Activated CD8-positive, alpha-beta memory T cell treated with anti-CD3 and anti-CD28 coated beads, Interleukin-2, amount 10 ng/mL, durations not matched to agents 7 days and 5 days (primary cell): ENCODE data around the gene TMUB1. TPM values are rescaled to one million over a fixed set of nuclear protein-coding genes. Genes with fewer than 3 reads are reported as not detected.

Source experiments
- ATAC-seq: fragments of 150-1000 bp; cut with Tn5 transposase; one replicate; pipeline ENCODE4 v1.10.0; 2021; ENCODE audit warnings: moderate library complexity
- CTCF ChIA-PET: fragments of 350-600 bp; sonication (Branson Sonifier 250); formaldehyde crosslinking; loops from one replicate; lab custom pipeline; 2021; ENCODE audit warnings: antibody characterized with exemption; lab: Charles Lee
- DNase-seq: peaks from one replicate; pipeline ENCODE4 v3.0.0-alpha.2; 2020
- H3K27ac Mint-ChIP-seq: one replicate; pipeline ENCODE4 v1.8.0; 2021; ENCODE audit warnings: mild to moderate bottlenecking, mixed read lengths
- H3K27me3 Mint-ChIP-seq: one replicate; pipeline ENCODE4 v1.8.0; 2021; ENCODE audit warnings: mixed read lengths
- H3K36me3 Mint-ChIP-seq: one replicate; pipeline ENCODE4 v1.8.0; 2021; ENCODE audit warnings: mild to moderate bottlenecking, mixed read lengths
- H3K4me1 Mint-ChIP-seq: one replicate; pipeline ENCODE4 v1.8.0; 2021; ENCODE audit warnings: mixed read lengths
- H3K4me3 Mint-ChIP-seq: one replicate; pipeline ENCODE4 v1.8.0; 2021; ENCODE audit warnings: mild to moderate bottlenecking, moderate library complexity, mixed read lengths
- H3K9me3 Mint-ChIP-seq: one replicate; pipeline ENCODE4 v1.8.0; 2022; ENCODE audit warnings: low read depth, mixed read lengths
- total RNA-seq, 2 experiments: library from RNA; stranded (reverse); gene quantifications; one replicate each; pipeline ENCODE4 v1.2.3, GENCODE V29; 2021

TMUB1 gene
- total RNA-seq, 2 experiments from 2014 or later = 83.1 to 85.7 TPM

GRCh38 chr7:151107882-151108281 is 24.6 kb upstream of the TMUB1 start:
- Mint-ChIP-seq H3K9me3 (no peaks in the 10 kb centered on the region), H3K27me3 (peaks cover 3% of the 10 kb centered on the region), H3K4me3 (no peak overlapping the region), H3K36me3 (no peaks in the 10 kb centered on the region), H3K27ac (no peak overlapping the region), H3K4me1 (no peaks in the 10 kb centered on the region)
- CTCF ChIA-PET = interaction anchor here (0.7 to 6.9 kb wide), 5 partner anchors 16 to 145 kb away, joined by 3 to 69 read pairs (median 3); no protein-coding TSS in a partner anchor
- DNase-seq = no peak
- no peak for ATAC-seq

GRCh38 chr7:151104411-151105235 is 21.3 kb upstream of the TMUB1 start:
- H3K27me3 Mint-ChIP-seq = no peaks in the 10 kb centered on the region
- H3K36me3 Mint-ChIP-seq = no peaks in the 10 kb centered on the region

GRCh38 chr7:151103973-151104372 is 20.7 kb upstream of the TMUB1 start:
- Mint-ChIP-seq H3K4me1 (no peaks in the 10 kb centered on the region), H3K27ac (no peak overlapping the region), H3K9me3 (no peaks in the 10 kb centered on the region), H3K36me3 (no peaks in the 10 kb centered on the region), H3K27me3 (no peaks in the 10 kb centered on the region), H3K4me3 (no peak overlapping the region)
- DNase-seq = no peak
- ATAC-seq = no peak
- CTCF ChIA-PET = interaction anchor here (1.6 kb wide), 1 partner anchor 20 kb away, joined by 6 read pairs; no protein-coding TSS in a partner anchor

More at GRCh38 chr7:151104411-151105235, 21.3 kb upstream of the TMUB1 start:
- CTCF ChIA-PET = interaction anchor here (1.2 kb wide), 1 partner anchor 206 kb away, joined by 7 read pairs; no protein-coding TSS in a partner anchor
- no peaks in the 10 kb centered on the region for H3K4me1 Mint-ChIP-seq
- DNase-seq = no peak
- ATAC-seq = no peak
- no peaks in the 10 kb centered on the region for H3K9me3 Mint-ChIP-seq
- no peak overlapping the region for H3K27ac Mint-ChIP-seq
- no peak overlapping the region for H3K4me3 Mint-ChIP-seq

GRCh38 chr7:151102991-151103390 is 19.7 kb upstream of the TMUB1 start:
- H3K27ac Mint-ChIP-seq = no peak overlapping the region
- CTCF ChIA-PET = interaction anchor here (1.6 kb wide), 1 partner anchor 21 kb away, joined by 6 read pairs; no protein-coding TSS in a partner anchor
- H3K4me1 Mint-ChIP-seq = no peaks in the 10 kb centered on the region
- DNase-seq (no peak), ATAC-seq (no peak)
- H3K27me3 Mint-ChIP-seq = no peaks in the 10 kb centered on the region
- H3K9me3 Mint-ChIP-seq = no peaks in the 10 kb centered on the region
- no peaks in the 10 kb centered on the region for H3K36me3 Mint-ChIP-seq
- H3K4me3 Mint-ChIP-seq = no peak overlapping the region

GRCh38 chr7:151101621-151102396 is 18.5 kb upstream of the TMUB1 start:
- H3K4me3 Mint-ChIP-seq = no peak overlapping the region
- no peak overlapping the region for H3K27ac Mint-ChIP-seq
- no peaks in the 10 kb centered on the region for H3K36me3 Mint-ChIP-seq
- CTCF ChIA-PET = no interaction called here
- ATAC-seq (no peak), DNase-seq (no peak)
- H3K9me3 Mint-ChIP-seq = no peaks in the 10 kb centered on the region
- H3K27me3 Mint-ChIP-seq = no peaks in the 10 kb centered on the region
- no peaks in the 10 kb centered on the region for H3K4me1 Mint-ChIP-seq

- Mint-ChIP-seq H3K36me3 (no peaks in the 10 kb centered on the region), H3K27me3 (no peaks in the 10 kb centered on the region), H3K4me1 (no peaks in the 10 kb centered on the region), H3K9me3 (no peaks in the 10 kb centered on the region), H3K4me3 (no peak overlapping the region), H3K27ac (no peak overlapping the region)
- DNase-seq = no peak
- CTCF ChIA-PET = interaction anchor here (1.0 kb wide), 1 partner anchor 23 kb away, joined by 3 read pairs; no protein-coding TSS in a partner anchor
- no peak for ATAC-seq
Observed at GRCh38 chr7:151100921-151101320, 17.6 kb upstream of the TMUB1 start.

- Mint-ChIP-seq H3K4me1 (no peaks in the 10 kb centered on the region), H3K27ac (no peak overlapping the region), H3K9me3 (no peaks in the 10 kb centered on the region), H3K36me3 (no peaks in the 10 kb centered on the region), H3K27me3 (no peaks in the 10 kb centered on the region), H3K4me3 (no peak overlapping the region)
- CTCF ChIA-PET = no interaction called here
- ATAC-seq (no peak), DNase-seq (no peak)
Observed at GRCh38 chr7:151099486-151100211, 16.4 kb upstream of the TMUB1 start.

- DNase-seq (no peak), ATAC-seq (no peak)
- Mint-ChIP-seq H3K36me3 (no peaks in the 10 kb centered on the region), H3K9me3 (no peaks in the 10 kb centered on the region), H3K27me3 (no peaks in the 10 kb centered on the region), H3K4me1 (no peaks in the 10 kb centered on the region), H3K4me3 (no peak overlapping the region), H3K27ac (no peak overlapping the region)
- CTCF ChIA-PET = interaction anchor here (1.7 to 10.1 kb wide), 2 partner anchors 14 to 219 kb away, joined by 3 to 69 read pairs; no protein-coding TSS in a partner anchor
Observed at GRCh38 chr7:151095828-151096475, 12.7 kb upstream of the TMUB1 start.

GRCh38 chr7:151095123-151095797 is 12.0 kb upstream of the TMUB1 start:
- CTCF ChIA-PET = interaction anchor here (1.1 to 10.1 kb wide), 3 partner anchors 15 to 219 kb away, joined by 3 to 69 read pairs (median 3); no protein-coding TSS in a partner anchor
- no peaks in the 10 kb centered on the region for H3K9me3 Mint-ChIP-seq
- H3K27me3 Mint-ChIP-seq = no peaks in the 10 kb centered on the region
- no peak overlapping the region for H3K4me3 Mint-ChIP-seq
- no peaks in the 10 kb centered on the region for H3K4me1 Mint-ChIP-seq
- H3K27ac Mint-ChIP-seq = no peak overlapping the region
- ATAC-seq = no peak
- no peak for DNase-seq
- no peaks in the 10 kb centered on the region for H3K36me3 Mint-ChIP-seq

GRCh38 chr7:151094675-151095074 is 11.4 kb upstream of the TMUB1 start:
- Mint-ChIP-seq H3K9me3 (no peaks in the 10 kb centered on the region), H3K4me1 (no peaks in the 10 kb centered on the region), H3K4me3 (no peak overlapping the region), H3K27ac (no peak overlapping the region), H3K36me3 (no peaks in the 10 kb centered on the region), H3K27me3 (no peaks in the 10 kb centered on the region)
- DNase-seq (no peak), ATAC-seq (no peak)
- CTCF ChIA-PET = interaction anchor here (0.6 to 10.1 kb wide), 4 partner anchors 16 to 218 kb away, joined by 3 to 69 read pairs (median 4); no protein-coding TSS in a partner anchor

GRCh38 chr7:151093748-151094147 is 10.5 kb upstream of the TMUB1 start:
- CTCF ChIA-PET = interaction anchor here (1.1 to 10.1 kb wide), 2 partner anchors 16 to 195 kb away, joined by 3 to 69 read pairs; no protein-coding TSS in a partner anchor
- Mint-ChIP-seq H3K27ac (no peak overlapping the region), H3K9me3 (no peaks in the 10 kb centered on the region), H3K4me3 (no peak overlapping the region), H3K4me1 (peaks cover 2% of the 10 kb centered on the region), H3K27me3 (no peaks in the 10 kb centered on the region), H3K36me3 (no peaks in the 10 kb centered on the region)
- no peak for ATAC-seq
- no peak for DNase-seq

- no peak overlapping the region for H3K27ac Mint-ChIP-seq
- H3K4me1 Mint-ChIP-seq = peaks cover 9% of the 10 kb centered on the region
- CTCF ChIA-PET = interaction anchor here (10.1 kb wide), 1 partner anchor 18 kb away, joined by 69 read pairs; no protein-coding TSS in a partner anchor
- no peaks in the 10 kb centered on the region for H3K9me3 Mint-ChIP-seq
- ATAC-seq (no peak), DNase-seq (no peak)
- H3K27me3 Mint-ChIP-seq = peaks cover 5% of the 10 kb centered on the region
- H3K4me3 Mint-ChIP-seq = no peak overlapping the region
- no peaks in the 10 kb centered on the region for H3K36me3 Mint-ChIP-seq
Observed at GRCh38 chr7:151091988-151092387, 8.7 kb upstream of the TMUB1 start.
